Measurements from ENCODE around the gene ATP1A2.

- TF ChIP-seq, protein P1, sequence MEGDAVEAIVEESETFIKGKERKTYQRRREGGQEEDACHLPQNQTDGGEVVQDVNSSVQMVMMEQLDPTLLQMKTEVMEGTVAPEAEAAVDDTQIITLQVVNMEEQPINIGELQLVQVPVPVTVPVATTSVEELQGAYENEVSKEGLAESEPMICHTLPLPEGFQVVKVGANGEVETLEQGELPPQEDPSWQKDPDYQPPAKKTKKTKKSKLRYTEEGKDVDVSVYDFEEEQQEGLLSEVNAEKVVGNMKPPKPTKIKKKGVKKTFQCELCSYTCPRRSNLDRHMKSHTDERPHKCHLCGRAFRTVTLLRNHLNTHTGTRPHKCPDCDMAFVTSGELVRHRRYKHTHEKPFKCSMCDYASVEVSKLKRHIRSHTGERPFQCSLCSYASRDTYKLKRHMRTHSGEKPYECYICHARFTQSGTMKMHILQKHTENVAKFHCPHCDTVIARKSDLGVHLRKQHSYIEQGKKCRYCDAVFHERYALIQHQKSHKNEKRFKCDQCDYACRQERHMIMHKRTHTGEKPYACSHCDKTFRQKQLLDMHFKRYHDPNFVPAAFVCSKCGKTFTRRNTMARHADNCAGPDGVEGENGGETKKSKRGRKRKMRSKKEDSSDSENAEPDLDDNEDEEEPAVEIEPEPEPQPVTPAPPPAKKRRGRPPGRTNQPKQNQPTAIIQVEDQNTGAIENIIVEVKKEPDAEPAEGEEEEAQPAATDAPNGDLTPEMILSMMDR (IDR thresholded peaks at IDR 0.05; ENCODE audit: low read depth, low read length), result no peak
- TF ChIP-seq MYC (IDR thresholded peaks at IDR 0.05; ENCODE audit: low read depth, low read length), result no peak
- TF ChIP-seq, protein P2, sequence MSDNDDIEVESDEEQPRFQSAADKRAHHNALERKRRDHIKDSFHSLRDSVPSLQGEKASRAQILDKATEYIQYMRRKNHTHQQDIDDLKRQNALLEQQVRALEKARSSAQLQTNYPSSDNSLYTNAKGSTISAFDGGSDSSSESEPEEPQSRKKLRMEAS (IDR thresholded peaks at IDR 0.05; ENCODE audit: low read depth, low read length), result no peak
- no peak for TF ChIP-seq POLR2A (IDR thresholded peaks at IDR 0.05; ENCODE audit: extremely low read depth, insufficient read length)
These were observed 29.1 kb upstream of the ATP1A2 start for GRCh38 chr1:160086456-160086892.

Measured in NB4 (cell line).